Colon (tissue), 2 donors: Measurements from ENCODE around the gene IL15.

ENCODE experiments used
- FAIRE-seq: peaks from 2 replicates; lab custom pipeline; 2012; peaks lifted over from hg19 to GRCh38; lab: Jason Lieb, UNC
- donor health status: control.
- donor health status: control.

Gene IL15

DNA sequence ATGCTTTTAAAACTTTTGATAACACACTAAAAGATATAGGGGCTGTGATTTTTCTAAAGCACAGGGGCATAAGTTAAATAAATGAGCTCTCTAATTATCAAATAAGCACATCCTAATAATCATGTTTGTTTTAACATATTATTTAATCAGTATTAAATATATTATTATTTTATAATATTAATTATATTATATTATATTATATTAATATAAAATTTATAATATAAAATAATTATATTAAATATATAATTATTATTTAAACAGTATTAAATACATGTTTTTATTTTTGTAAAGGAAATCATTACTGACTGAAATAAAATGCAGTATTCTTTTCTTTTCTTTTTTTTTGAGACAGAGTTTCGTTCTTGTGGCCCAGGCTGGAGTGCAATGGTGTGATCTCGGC is 136.5 kb downstream of the IL15 start:
- FAIRE-seq: peak; percentile 78

DNA sequence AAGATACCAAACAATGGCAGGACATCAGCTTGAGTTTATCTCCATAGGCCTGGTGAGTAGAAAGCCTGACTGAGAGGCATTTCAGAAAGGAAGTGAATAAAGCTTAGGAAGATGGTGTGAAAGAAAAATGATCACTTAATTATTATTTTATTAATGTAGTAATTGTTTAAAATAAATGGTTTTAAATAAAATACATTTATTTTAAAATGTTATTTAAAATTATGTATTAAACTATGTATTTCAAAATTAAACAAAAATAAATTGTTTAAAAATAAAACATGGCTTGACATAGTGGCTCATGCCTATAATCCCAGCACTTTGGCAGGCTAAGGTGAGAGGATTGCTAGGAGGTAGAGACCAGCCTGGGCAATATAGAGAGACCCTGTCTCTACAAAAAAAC is 145.8 kb downstream of the IL15 start:
- FAIRE-seq: peak; percentile 18
